Limb (tissue), 2 donors: ENCODE measurements around the gene TMA7.

Experiments
- DNase-seq, 2 donors: peaks; one replicate each; pipeline ENCODE4 v3.0.0-alpha.2; 2016; ENCODE audit errors: extremely low spot score in 2 of 2

Gene TMA7

GRCh38 chr3:48408823-48409281 lies 31.2 kb upstream of the TMA7 start:
- DNase-seq, result no peak

- DNase-seq, result peak in 1 of 2 donors; percentile 14
These were observed 30.5 kb upstream of the TMA7 start for GRCh38 chr3:48409291-48410201.

GRCh38 chr3:48410205-48411040 lies 29.6 kb upstream of the TMA7 start:
- DNase-seq, result peak in 1 of 2 donors; percentile 13

GRCh38 chr3:48411041-48411588 lies 28.9 kb upstream of the TMA7 start:
- peak in 1 of 2 donors; percentile 11 for DNase-seq

- DNase-seq, result peak in 1 of 2 donors; percentile 8
These were observed 28.3 kb upstream of the TMA7 start for GRCh38 chr3:48411606-48412374.

GRCh38 chr3:48412375-48413001 lies 27.6 kb upstream of the TMA7 start:
- no peak for DNase-seq

- no peak for DNase-seq
These were observed 27.0 kb upstream of the TMA7 start for GRCh38 chr3:48413086-48413485.

- DNase-seq, result no peak
These were observed 26.4 kb upstream of the TMA7 start for GRCh38 chr3:48413611-48414010.

GRCh38 chr3:48414376-48415250 lies 25.4 kb upstream of the TMA7 start:
- DNase-seq, result no peak

GRCh38 chr3:48415251-48415953 lies 24.7 kb upstream of the TMA7 start:
- no peak for DNase-seq

GRCh38 chr3:48416091-48416505 lies 24.0 kb upstream of the TMA7 start:
- DNase-seq, result no peak

GRCh38 chr3:48416546-48416945 lies 23.5 kb upstream of the TMA7 start:
- DNase-seq, result no peak

- no peak for DNase-seq
These were observed 22.4 kb upstream of the TMA7 start for GRCh38 chr3:48417529-48418108.

- DNase-seq, result no peak
These were observed 21.9 kb upstream of the TMA7 start for GRCh38 chr3:48418140-48418539.

- DNase-seq, result no peak
These were observed 21.4 kb upstream of the TMA7 start for GRCh38 chr3:48418651-48419050.

GRCh38 chr3:48419149-48419548 lies 20.9 kb upstream of the TMA7 start:
- no peak for DNase-seq

- DNase-seq, result no peak
These were observed 20.5 kb upstream of the TMA7 start for GRCh38 chr3:48419597-48419996.

- no peak for DNase-seq
These were observed 19.5 kb upstream of the TMA7 start for GRCh38 chr3:48420561-48420960.

- DNase-seq, result no peak
These were observed 17.8 kb upstream of the TMA7 start for GRCh38 chr3:48422272-48422671.
